IPS-15b (cell line): ENCODE measurements around the gene ABL1.
A peak's percentile ranks its signal among the peaks of the same experiment; 100 is the strongest.
"Not testable (repeated sequence)": the region's sequence is repeated elsewhere in the genome, so short reads cannot be mapped to it uniquely, and the experiment has no call there.

Experiments
- H3K27me3 ChIP-seq: one replicate; pipeline ENCODE4 v1.6.1; 2013; ENCODE audit warnings: low read length; ENCODE audit not compliant: control insufficient read depth, insufficient read depth
- H3K36me3 ChIP-seq: one replicate; pipeline ENCODE4 v1.6.1; 2013; ENCODE audit warnings: low read length; ENCODE audit not compliant: control insufficient read depth, insufficient read depth
- H3K4me1 ChIP-seq: one replicate; pipeline ENCODE4 v1.6.1; 2013; ENCODE audit warnings: mild to moderate bottlenecking, low read length; ENCODE audit not compliant: control insufficient read depth, insufficient read depth
- H3K4me3 ChIP-seq: one replicate; pipeline ENCODE4 v1.5.1; 2013; ENCODE audit warnings: low read depth, low read length
- H3K9ac ChIP-seq: one replicate; pipeline ENCODE4 v1.6.1; 2013; ENCODE audit warnings: low read depth, mild to moderate bottlenecking, low read length
- H3K9me3 ChIP-seq: one replicate; pipeline ENCODE4 v1.6.1; 2013; ENCODE audit warnings: mild to moderate bottlenecking, low read length; ENCODE audit not compliant: control insufficient read depth, insufficient read depth

ABL1 gene

GRCh38 chr9:130834371-130835336 is at the start of gene ABL1:
TSS of gene ABL1 (plus strand) at chr9:130835254. CDS start at chr9:130835447, 193 bp downstream.
- Histone ChIP-seq H3K4me1 (peaks cover 25% of the 10 kb centered on the region), H3K9me3 (no peaks in the 10 kb centered on the region), H3K4me3 (peak within 1 kb of the TSS; percentile 87), H3K9ac (peak within 1 kb of the TSS; percentile 72), H3K27me3 (no peaks in the 10 kb centered on the region), H3K36me3 (no peaks in the 10 kb centered on the region)

DNA sequence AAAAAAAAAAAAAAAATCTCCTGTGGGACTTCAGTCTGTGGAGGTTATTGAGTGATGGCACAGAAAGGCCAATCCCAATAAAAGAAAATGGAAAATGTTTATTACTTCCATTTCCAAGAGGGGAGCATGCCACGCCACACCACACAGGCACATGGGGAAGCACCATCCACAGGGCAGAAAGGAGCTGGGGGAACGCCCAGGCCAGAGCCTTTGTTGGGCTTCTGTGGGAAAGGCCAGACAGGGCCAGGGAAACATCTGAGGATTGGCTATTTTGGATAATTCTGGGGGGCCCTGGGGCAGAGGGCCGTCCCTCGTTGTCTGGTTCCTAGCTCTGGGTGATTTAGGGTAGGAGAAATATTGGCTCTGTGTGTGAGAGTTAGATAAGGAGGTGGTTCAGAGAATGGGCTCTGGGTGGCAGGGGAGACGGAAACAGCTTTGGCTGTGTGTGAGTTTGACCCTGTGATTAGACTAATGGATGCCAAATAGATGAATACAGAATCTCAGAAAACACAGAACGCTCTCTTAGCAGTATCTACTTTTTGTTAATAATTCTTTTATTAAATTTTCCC is 49.0 kb upstream of the ABL1 start:
- no peak overlapping the region for H3K4me3 ChIP-seq
- no peak overlapping the region for H3K9ac ChIP-seq
- peaks cover 5% of the 10 kb centered on the region for H3K4me1 ChIP-seq
- no peaks in the 10 kb centered on the region for H3K27me3 ChIP-seq
- H3K36me3 ChIP-seq: no peaks in the 10 kb centered on the region
- H3K9me3 ChIP-seq: no peaks in the 10 kb centered on the region

DNA sequence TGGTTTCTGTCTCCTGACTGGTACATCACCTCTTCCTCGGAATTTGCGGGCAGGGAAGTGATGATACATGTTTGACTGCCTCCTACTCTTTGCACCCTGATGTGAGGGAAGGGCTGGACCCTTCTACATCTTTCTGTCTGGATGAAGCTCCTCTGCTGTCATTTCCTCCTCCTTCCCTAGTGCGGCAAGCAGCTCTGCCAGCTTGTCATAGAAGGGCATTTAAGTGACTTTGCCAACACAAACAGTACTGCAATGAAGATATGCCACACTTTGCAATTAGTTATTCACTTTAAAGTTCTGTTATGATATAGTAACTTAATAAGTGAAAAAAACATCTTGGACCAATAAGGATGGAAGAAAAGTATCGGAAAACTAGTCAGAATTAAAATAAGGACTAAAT is 48.5 kb upstream of the ABL1 start:
- no peaks in the 10 kb centered on the region for H3K36me3 ChIP-seq
- H3K9ac ChIP-seq: no peak overlapping the region
- H3K9me3 ChIP-seq: no peaks in the 10 kb centered on the region
- peaks cover 5% of the 10 kb centered on the region for H3K4me1 ChIP-seq
- no peak overlapping the region for H3K4me3 ChIP-seq
- H3K27me3 ChIP-seq: no peaks in the 10 kb centered on the region

DNA sequence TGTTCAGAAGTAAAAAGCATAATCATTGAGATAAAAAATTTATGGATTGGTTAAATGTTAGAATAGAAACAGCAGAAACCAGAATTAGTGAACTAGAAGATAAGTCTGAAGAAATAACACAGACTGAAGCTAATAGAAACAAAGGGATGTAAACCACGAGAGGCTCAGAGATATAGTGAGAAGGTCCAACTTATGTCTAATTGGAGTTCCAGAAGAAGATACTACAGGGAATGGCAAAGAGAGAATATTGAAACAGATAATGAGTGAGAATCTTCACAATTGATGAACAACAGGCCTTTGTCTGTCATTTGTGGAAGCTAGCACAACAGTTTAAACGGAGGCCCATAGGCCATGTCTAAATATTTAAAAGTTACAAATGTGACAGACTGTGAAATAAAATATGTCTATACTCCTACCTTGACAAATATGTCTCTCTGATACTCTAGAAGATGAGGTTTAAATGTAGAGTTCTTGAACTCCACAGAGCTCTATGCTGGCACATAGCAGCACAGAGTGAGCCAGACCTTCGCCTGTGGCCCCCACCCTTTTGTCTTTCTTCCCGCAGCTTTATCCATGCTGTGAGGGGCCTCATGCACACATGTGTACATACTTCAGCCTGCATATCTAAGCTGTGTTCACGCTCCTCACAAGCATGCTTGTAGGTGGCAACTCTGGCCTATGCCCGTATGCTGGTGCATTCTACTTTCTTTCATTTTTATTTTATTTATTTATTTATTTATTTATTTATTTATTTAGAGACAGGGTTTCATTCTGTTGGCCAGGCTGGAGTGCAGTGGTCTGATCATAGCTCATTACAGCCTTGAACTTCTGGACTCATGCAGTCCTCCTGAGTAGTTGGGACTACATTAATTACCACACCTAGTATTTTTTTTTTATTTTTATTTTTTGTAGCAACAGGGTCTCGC is 45.0 kb upstream of the ABL1 start:
- Histone ChIP-seq H3K36me3 (no peaks in the 10 kb centered on the region), H3K9me3 (no peaks in the 10 kb centered on the region), H3K4me1 (peaks cover 5% of the 10 kb centered on the region), H3K27me3 (no peaks in the 10 kb centered on the region), H3K9ac (no peak overlapping the region), H3K4me3 (no peak overlapping the region)

- Histone ChIP-seq H3K4me1 (peaks cover 5% of the 10 kb centered on the region), H3K9me3 (no peaks in the 10 kb centered on the region), H3K9ac (no peak overlapping the region), H3K36me3 (no peaks in the 10 kb centered on the region), H3K4me3 (no peak overlapping the region), H3K27me3 (no peaks in the 10 kb centered on the region)
Observed at GRCh38 chr9:130791303-130791894, 43.7 kb upstream of the ABL1 start.

DNA sequence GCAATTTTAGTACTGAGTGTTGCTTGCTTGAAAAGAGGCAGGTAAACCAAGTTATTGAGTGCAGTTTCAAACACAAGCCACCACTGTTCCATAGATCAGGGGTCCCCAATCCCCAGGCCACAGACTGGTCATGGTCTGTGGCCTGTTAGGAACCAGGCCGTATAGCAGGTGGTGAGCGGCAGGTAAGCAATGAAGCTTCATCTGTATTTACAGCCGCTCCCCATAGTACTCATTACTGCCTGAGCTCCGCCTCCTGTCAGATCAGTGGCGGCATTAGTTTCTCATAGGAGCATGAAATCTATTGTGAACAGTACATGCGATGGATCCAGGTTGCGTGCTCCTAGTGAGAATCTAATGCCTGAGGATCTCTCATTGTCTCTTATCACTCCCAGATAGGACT is 41.5 kb upstream of the ABL1 start:
- Histone ChIP-seq H3K27me3 (no peaks in the 10 kb centered on the region), H3K4me3 (no peak overlapping the region), H3K9me3 (no peaks in the 10 kb centered on the region), H3K36me3 (no peaks in the 10 kb centered on the region), H3K9ac (no peak overlapping the region), H3K4me1 (no peaks in the 10 kb centered on the region)

DNA sequence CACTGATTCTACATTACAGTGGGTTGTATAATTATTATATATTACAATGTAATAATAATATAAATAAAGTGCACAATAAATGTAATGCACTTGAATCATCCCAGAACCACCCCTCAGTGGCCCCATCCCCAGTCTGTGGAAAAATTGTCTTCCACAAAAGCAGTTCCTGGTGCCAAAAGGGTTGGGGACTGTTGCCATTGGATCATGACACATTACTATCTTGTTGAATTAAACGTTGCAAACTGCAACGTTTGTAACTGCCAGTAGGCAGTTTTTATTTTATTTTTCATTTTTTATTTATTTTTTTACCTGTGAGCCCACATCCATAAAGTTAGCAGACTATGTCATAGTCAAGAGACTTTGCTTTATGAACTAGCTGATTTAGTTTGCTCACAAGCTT is 41.0 kb upstream of the ABL1 start:
- not testable (repeated sequence) for H3K4me3 ChIP-seq, H3K9ac ChIP-seq, H3K4me1 ChIP-seq, H3K36me3 ChIP-seq, H3K27me3 ChIP-seq, H3K9me3 ChIP-seq

DNA sequence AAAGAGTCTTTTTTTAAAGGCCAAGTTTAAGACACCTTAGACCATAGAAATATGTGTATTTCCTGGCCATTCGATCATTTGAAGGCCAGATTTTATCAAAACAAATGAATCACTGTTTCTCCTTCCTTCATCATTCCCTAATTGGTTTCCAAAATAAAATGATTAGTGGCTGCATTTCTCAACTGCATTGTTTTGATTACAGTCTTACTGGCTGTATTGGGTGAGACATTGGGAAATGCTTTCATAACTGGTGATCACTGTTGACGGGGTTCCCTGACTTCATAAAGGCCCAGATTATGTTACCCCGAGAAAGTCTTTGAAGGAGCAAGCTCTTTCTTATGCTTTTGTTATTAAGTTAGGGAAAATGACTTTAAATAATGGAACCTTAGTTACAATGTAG is 40.6 kb upstream of the ABL1 start:
- not testable (repeated sequence) for H3K9ac ChIP-seq, H3K36me3 ChIP-seq, H3K9me3 ChIP-seq, H3K4me3 ChIP-seq, H3K4me1 ChIP-seq, H3K27me3 ChIP-seq

GRCh38 chr9:130794923-130795495 is 40.0 kb upstream of the ABL1 start:
- Histone ChIP-seq H3K4me1 (no peaks in the 10 kb centered on the region), H3K36me3 (no peaks in the 10 kb centered on the region), H3K27me3 (no peaks in the 10 kb centered on the region), H3K4me3 (no peak overlapping the region), H3K9ac (no peak overlapping the region), H3K9me3 (no peaks in the 10 kb centered on the region)

DNA sequence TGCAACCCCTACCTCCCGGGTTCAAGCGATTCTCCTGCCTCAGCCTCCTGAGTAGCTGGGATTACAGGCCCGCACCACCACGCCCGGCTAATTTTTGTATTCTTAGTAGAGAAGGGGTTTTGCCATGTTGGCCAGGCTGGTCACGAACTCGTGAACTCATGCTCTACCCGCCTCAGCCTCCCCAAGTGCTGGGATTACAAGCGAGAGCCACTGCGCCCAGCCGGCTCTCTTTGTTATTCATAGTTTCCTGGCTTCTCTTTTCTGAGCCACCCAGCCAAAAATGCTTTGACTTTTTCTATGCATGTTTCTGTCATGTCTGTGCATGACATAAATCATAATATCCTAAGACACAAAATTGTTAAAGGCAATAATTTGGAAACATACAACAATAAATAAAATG is 31.9 kb upstream of the ABL1 start:
- not testable (repeated sequence) for H3K4me1 ChIP-seq, H3K4me3 ChIP-seq, H3K36me3 ChIP-seq, H3K9me3 ChIP-seq, H3K9ac ChIP-seq, H3K27me3 ChIP-seq
